Subcutaneous abdominal adipose tissue (tissue), 5 donors: ENCODE data around the gene GLB1L2.
"Not testable (repeated sequence)": the region's sequence is repeated elsewhere in the genome, so short reads cannot be mapped to it uniquely, and the experiment has no call there.

Experiments
- H3K27ac ChIP-seq: one replicate; pipeline ENCODE4 v1.7.0; 2013; ENCODE audit warnings: low read depth, mild to moderate bottlenecking, inconsistent platforms, low read length, moderate library complexity
- H3K27me3 ChIP-seq, 5 donors: one replicate each; pipeline ENCODE4 v1.7.0; 2013; ENCODE audit warnings: low read length in 5 of 5, inconsistent platforms in 1 of 5; ENCODE audit not compliant: control insufficient read depth in 5 of 5, insufficient read depth in 4 of 5
- H3K36me3 ChIP-seq, 5 donors: one replicate each; pipeline ENCODE4 v1.7.0; 2013; ENCODE audit warnings: low read length in 5 of 5; ENCODE audit not compliant: control insufficient read depth in 5 of 5, insufficient read depth in 5 of 5
- H3K4me1 ChIP-seq, 5 donors: one replicate each; pipeline ENCODE4 v1.7.0; 2013; ENCODE audit warnings: low read length in 5 of 5, mild to moderate bottlenecking in 3 of 5, moderate library complexity in 1 of 5; ENCODE audit not compliant: control insufficient read depth in 5 of 5, insufficient read depth in 5 of 5
- H3K4me3 ChIP-seq, 5 donors: one replicate each; pipeline ENCODE4 v1.7.0; 2013; ENCODE audit warnings: low read length in 5 of 5, low read depth in 1 of 5
- H3K9ac ChIP-seq, 5 donors: one replicate each; pipeline ENCODE4 v1.7.0; 2013; ENCODE audit warnings: low read length in 5 of 5, mild to moderate bottlenecking in 4 of 5, moderate library complexity in 3 of 5
- H3K9me3 ChIP-seq, 5 donors: one replicate each; pipeline ENCODE4 v1.7.0; 2013; ENCODE audit warnings: low read length in 5 of 5; ENCODE audit not compliant: control insufficient read depth in 5 of 5
- donor health status: healthy.
- donor health status: healthy.
- donor health status: healthy.
- donor health status: healthy.
- donor health status: healthy.

Gene GLB1L2

GRCh38 chr11:134331354-134332188, at the start of gene GLB1L2:
Gene GLB1L2 (plus strand): TSS chr11:134331988. CDS start chr11:134332062, 74 bp downstream.
- Histone ChIP-seq H3K9ac (peak within 1 kb of the TSS in 1 of 5 donors; percentile 20), H3K4me3 (peak within 1 kb of the TSS; percentile 39 to 67 (median 63)), H3K36me3 (no peaks in the 10 kb centered on the region), H3K27ac (no peak within 1 kb of the TSS), H3K4me1 (peaks cover 0 to 20% (median 17%) of the 10 kb centered on the region in 5 donors), H3K9me3 (no peaks in the 10 kb centered on the region), H3K27me3 (peaks cover 0 to 32% (median 8%) of the 10 kb centered on the region in 5 donors)

GRCh38 chr11:134282121-134283045, 49.4 kb upstream of the GLB1L2 start:
- H3K27me3 ChIP-seq: peaks cover 8 to 17% (median 15%) of the 10 kb centered on the region in 5 donors
- H3K9ac ChIP-seq: no peak overlapping the region

GRCh38 chr11:134283461-134284230, 48.1 kb upstream of the GLB1L2 start:
- no peak overlapping the region for H3K27ac ChIP-seq
- H3K36me3 ChIP-seq: no peaks in the 10 kb centered on the region
- H3K4me1 ChIP-seq: no peaks in the 10 kb centered on the region
- H3K4me3 ChIP-seq: no peak overlapping the region
- peaks cover 0 to 1% (median under 1%) of the 10 kb centered on the region in 5 donors for H3K9me3 ChIP-seq
- H3K27me3 ChIP-seq: peaks cover 2 to 7% (median 4%) of the 10 kb centered on the region in 5 donors
- H3K9ac ChIP-seq: no peak overlapping the region

More at GRCh38 chr11:134282121-134283045, 49.4 kb upstream of the GLB1L2 start:
- Histone ChIP-seq H3K9me3 (peaks cover 2 to 8% (median 5%) of the 10 kb centered on the region in 5 donors), H3K4me3 (no peak overlapping the region), H3K27ac (no peak overlapping the region), H3K36me3 (no peaks in the 10 kb centered on the region), H3K4me1 (peaks cover 0 to 3% (median under 1%) of the 10 kb centered on the region in 5 donors)

- H3K9ac ChIP-seq, H3K27ac ChIP-seq, H3K4me1 ChIP-seq, H3K9me3 ChIP-seq, H3K4me3 ChIP-seq, H3K27me3 ChIP-seq, H3K36me3 ChIP-seq: not testable (repeated sequence)
These were observed 47.4 kb upstream of the GLB1L2 start for GRCh38 chr11:134284349-134284748.

- Histone ChIP-seq H3K9ac (no peak overlapping the region), H3K4me1 (peaks cover 2 to 6% (median 5%) of the 10 kb centered on the region in 5 donors), H3K27ac (no peak overlapping the region), H3K9me3 (no peaks in the 10 kb centered on the region), H3K4me3 (no peak overlapping the region), H3K27me3 (no peaks in the 10 kb centered on the region), H3K36me3 (no peaks in the 10 kb centered on the region)
These were observed 44.2 kb upstream of the GLB1L2 start for GRCh38 chr11:134287561-134287960.

GRCh38 chr11:134288486-134288885, 43.3 kb upstream of the GLB1L2 start:
- H3K4me3 ChIP-seq: no peak overlapping the region
- H3K4me1 ChIP-seq: peaks cover 2 to 6% (median 5%) of the 10 kb centered on the region in 5 donors
- no peaks in the 10 kb centered on the region for H3K9me3 ChIP-seq
- no peak overlapping the region for H3K27ac ChIP-seq
- no peak overlapping the region for H3K9ac ChIP-seq
- no peaks in the 10 kb centered on the region for H3K36me3 ChIP-seq
- peaks cover 0 to 4% (median 2%) of the 10 kb centered on the region in 5 donors for H3K27me3 ChIP-seq

- H3K9ac ChIP-seq: no peak overlapping the region
- H3K4me1 ChIP-seq: peaks cover 2 to 6% (median 5%) of the 10 kb centered on the region in 5 donors
- H3K27me3 ChIP-seq: peaks cover 0 to 6% (median 2%) of the 10 kb centered on the region in 5 donors
- no peak overlapping the region for H3K4me3 ChIP-seq
- no peaks in the 10 kb centered on the region for H3K9me3 ChIP-seq
- H3K27ac ChIP-seq: no peak overlapping the region
- no peaks in the 10 kb centered on the region for H3K36me3 ChIP-seq
These were observed 42.6 kb upstream of the GLB1L2 start for GRCh38 chr11:134289167-134289566.

GRCh38 chr11:134289789-134290188, 42.0 kb upstream of the GLB1L2 start:
- Histone ChIP-seq H3K9me3 (no peaks in the 10 kb centered on the region), H3K4me1 (peaks cover 2 to 6% (median 5%) of the 10 kb centered on the region in 5 donors), H3K27me3 (peaks cover 0 to 6% (median 2%) of the 10 kb centered on the region in 5 donors), H3K9ac (no peak overlapping the region), H3K36me3 (no peaks in the 10 kb centered on the region), H3K4me3 (peak overlapping the region in 3 of 5 donors; percentile 22 to 48 (median 34)), H3K27ac (no peak overlapping the region)

GRCh38 chr11:134290646-134291045, 41.1 kb upstream of the GLB1L2 start:
- Histone ChIP-seq H3K36me3 (no peaks in the 10 kb centered on the region), H3K4me3 (no peak overlapping the region), H3K9me3 (no peaks in the 10 kb centered on the region), H3K9ac (no peak overlapping the region), H3K4me1 (peaks cover 2 to 6% (median 5%) of the 10 kb centered on the region in 5 donors), H3K27ac (no peak overlapping the region), H3K27me3 (peaks cover 0 to 6% (median 2%) of the 10 kb centered on the region in 5 donors)
